Right lobe of liver (tissue), 6 donors: ENCODE data around the gene TPST2. TPM values are rescaled to one million over a fixed set of nuclear protein-coding genes. Genes with fewer than 3 reads are reported as not detected.

Experiments
- ATAC-seq, 4 donors: fragments of 200-7000 bp; cut with Tn5 transposase; one replicate each; pipeline ENCODE4 v1.9.1; 2020; ENCODE audit warnings: mild to moderate bottlenecking in 4 of 4, moderate library complexity in 4 of 4
- DNase-seq, 3 donors: peaks; one replicate each; pipeline ENCODE4 v3.0.0-alpha.2; 2020
- H3K27ac ChIP-seq, 3 donors: fragments of 200-600 bp; one replicate each; pipeline ENCODE4 v1.8.0; 2022
- H3K27me3 ChIP-seq, 2 donors: fragments of 200-600 bp; one replicate each; pipeline ENCODE4 v1.8.0; 2022
- H3K36me3 ChIP-seq, 4 donors: fragments of 200-600 bp; sonication (generic) in 1 of 4; one replicate each; pipeline versions ENCODE4 v1.5.1 to v1.8.0; 2017 to 2022; ENCODE audit warnings: control low read depth in 1 of 4
- H3K4me1 ChIP-seq, 4 donors: fragments of 200-600 bp; sonication (generic) in 1 of 4; one replicate each; pipeline versions ENCODE4 v1.5.1 to v1.8.0; 2017 to 2022; ENCODE audit warnings: control low read depth in 1 of 4
- H3K4me3 ChIP-seq, 3 donors: fragments of 200-600 bp; one replicate each; pipeline ENCODE4 v1.8.0; 2022
- H3K9me3 ChIP-seq, 4 donors: fragments of 200-600 bp; sonication (generic) in 1 of 4; one replicate each; pipeline versions ENCODE4 v1.5.1 to v1.8.0; 2017 to 2022; ENCODE audit warnings: control low read depth in 1 of 4
- CTCF ChIP-seq, 4 donors: fragments of 200-600 bp in 3 of 4; fragments of 450-650 bp in 1 of 4; IDR thresholded peaks; one replicate each; pipeline versions ENCODE4 v1.5.1 to v1.8.0; 2016 to 2022; ENCODE audit warnings: antibody characterized with exemption in 4 of 4, mild to moderate bottlenecking in 2 of 4
- POLR2A ChIP-seq: fragments of 450-650 bp; IDR thresholded peaks from one replicate; pipeline ENCODE4 v1.6.1; 2017; ENCODE audit warnings: antibody characterized with exemption, mild to moderate bottlenecking
- WGBS: methylation state at CpG from one replicate; pipeline ENCODE4 v1.1.6; 2018; ENCODE audit warnings: low coverage, low lambda C conversion rate; ENCODE audit not compliant: insufficient coverage; ENCODE audit errors: missing lambda C conversion rate; 5-methylcytosine and 5-hydroxymethylcytosine counted together
- intact Hi-C, 2 donors: fragments of 100-400 bp; cut with DNase I; formaldehyde crosslinking; loops; one replicate each; pipeline versions ENCODE4 v1.11.2 to v1.14.1; 2022
- long read RNA-seq: library from polyadenylated mRNA; unstranded; transcript quantifications from one replicate; pipeline ENCODE4 v2.0.0, GENCODE V29; 2019
- total RNA-seq, 6 experiments: library from RNA; depleted of rRNA in 2 of 6; stranded (reverse); fragments of >200 nt in 2 of 6; fragmentation: NEBNext Ultra II Directional in 3 of 6; extraction: Animal tissue kit (Norgen Biotek cat#: 25700) in 3 of 6; gene quantifications; one replicate each; pipeline versions ENCODE4 v1.1.0 to v1.2.4, GENCODE V29; 2016 to 2023
- donor health status: DM: no; HTN: yes; CAD: no.
- donor health status: DM: no; HTN: no; CAD: no.
- donor health status: DM: no; HTN: no; CAD: no.
- donor health status: DM: no; HTN: yes; CAD: no.
- donor health status: DM: no; HTN: yes; CAD: no.

Gene TPST2
- total RNA-seq = 100 to 1,000 TPM in 2 of 6 experiments, 10 to 100 TPM in 4; 53.2 to 117 (median 66.9) TPM
- long read RNA-seq, full-length matches to known transcripts = 23 of 29 reads
- long read RNA-seq, partial matches to known transcripts = 2 of 29 reads
- long read RNA-seq, other reads (novel, unspliced or antisense) = 4 of 29 reads

GRCh38 chr22:26589845-26590736 lies at the start of gene TPST2:
Gene TPST2, minus strand, starts transcription at chr22:26590132. Its CDS starts 48,502 bp downstream, at chr22:26541630.
- DNase-seq (peak; percentile 87 to 90 (median 88)), ATAC-seq (peak; percentile 84 to 92 (median 90))
- intact Hi-C loops = no loop called here
- TF ChIP-seq CTCF (IDR thresholded peaks at IDR 0.05) (peak in 1 of 4 donors; percentile 11), POLR2A (peak; percentile 89)
- Histone ChIP-seq H3K27ac (peak within 1 kb of the TSS; percentile 88 to 95 (median 91)), H3K9me3 (no peaks in the 10 kb centered on the region), H3K4me3 (peak within 1 kb of the TSS; percentile 82 to 91 (median 91)), H3K27me3 (no peaks in the 10 kb centered on the region), H3K4me1 (peaks cover 0 to 40% (median 13%) of the 10 kb centered on the region in 4 donors), H3K36me3 (no peaks in the 10 kb centered on the region)
- WGBS = under 1% methylated on average over 12 of the region's 72 CpGs

- intact Hi-C loops = no loop called here
- TF ChIP-seq POLR2A (no peak), CTCF (IDR thresholded peaks at IDR 0.05) (no peak)
- Histone ChIP-seq H3K27me3 (no peaks in the 10 kb centered on the region), H3K36me3 (no peaks in the 10 kb centered on the region), H3K9me3 (no peaks in the 10 kb centered on the region), H3K4me3 (no peak overlapping the region), H3K27ac (no peak overlapping the region), H3K4me1 (no peaks in the 10 kb centered on the region)
- DNase-seq (no peak), ATAC-seq (no peak)
- 29% methylated on average over 1 of the region's 1 CpG for WGBS
Measured at GRCh38 chr22:26636296-26636695, 46.4 kb upstream of the TPST2 start.

- ATAC-seq = no peak
- DNase-seq = no peak
- TF ChIP-seq CTCF (IDR thresholded peaks at IDR 0.05) = no peak
- no peaks in the 10 kb centered on the region for H3K9me3 ChIP-seq
- no peak overlapping the region for H3K27ac ChIP-seq
- no peaks in the 10 kb centered on the region for H3K36me3 ChIP-seq
- no peaks in the 10 kb centered on the region for H3K27me3 ChIP-seq
- intact Hi-C loops = no loop called here
- H3K4me3 ChIP-seq = no peak overlapping the region
- H3K4me1 ChIP-seq = no peaks in the 10 kb centered on the region
- WGBS = 75% methylated on average over 2 of the region's 2 CpGs
Measured at GRCh38 chr22:26635117-26635516, 45.2 kb upstream of the TPST2 start.

- H3K27me3 ChIP-seq = no peaks in the 10 kb centered on the region
- H3K4me1 ChIP-seq = no peaks in the 10 kb centered on the region
- WGBS = 83% methylated on average over 1 of the region's 3 CpGs
- TF ChIP-seq CTCF (IDR thresholded peaks at IDR 0.05) (no peak), POLR2A (no peak)
- no peaks in the 10 kb centered on the region for H3K36me3 ChIP-seq
- no peaks in the 10 kb centered on the region for H3K9me3 ChIP-seq
- ATAC-seq = no peak
- DNase-seq = no peak
- intact Hi-C loops = no loop called here
- H3K4me3 ChIP-seq = no peak overlapping the region
- no peak overlapping the region for H3K27ac ChIP-seq
Measured at GRCh38 chr22:26634189-26634588, 44.3 kb upstream of the TPST2 start.
